ENCODE results near the gene CDK1. TPM values are rescaled to one million over a fixed set of nuclear protein-coding genes. Genes with fewer than 3 reads are reported as not detected.

CDK1 gene
- total RNA-seq, 1 experiment from 2014 or later = 78.9 TPM

DNA sequence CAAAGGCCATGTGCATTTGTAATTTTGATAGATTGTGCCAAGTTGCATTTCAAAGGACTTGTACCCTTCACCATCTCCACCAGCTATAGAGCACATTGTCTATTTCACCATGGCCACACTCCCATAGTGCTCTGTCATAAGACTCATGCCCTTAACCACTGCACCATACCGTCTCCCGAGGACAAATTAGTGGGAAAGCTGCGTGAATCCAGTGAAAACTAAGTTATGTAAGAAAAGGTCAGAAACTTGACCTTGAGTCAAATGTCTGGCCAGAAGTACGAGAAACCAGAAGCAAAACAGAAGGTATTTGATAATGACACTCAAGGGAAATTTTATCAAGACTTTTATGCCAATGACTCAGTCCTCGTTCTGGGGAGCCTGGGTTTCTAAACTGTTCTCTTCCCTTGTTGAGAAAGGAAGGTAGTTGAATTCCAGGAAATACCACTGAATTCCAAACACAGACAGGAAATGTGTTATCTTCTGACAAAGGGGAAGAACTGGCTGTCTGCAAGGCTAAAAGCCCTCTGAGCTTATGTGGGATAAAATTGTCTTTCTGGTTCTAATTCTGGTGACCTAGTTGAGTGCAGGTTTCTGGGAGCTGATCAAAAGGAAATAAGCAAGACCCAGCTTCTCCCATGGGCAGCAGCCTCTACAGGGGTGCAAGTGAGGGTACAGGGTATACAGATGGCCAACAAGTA is 49.7 kb downstream of the CDK1 start:
- Histone ChIP-seq H3K56ac (ENCODE audit: insufficient read length, low read depth, low read length) (no peak overlapping the region), H3K79me2 (ENCODE audit: insufficient read depth, low read length) (no peaks in the 10 kb centered on the region), H3K23me2 (ENCODE audit: insufficient read length, low read depth, low read length, poor library complexity, severe bottlenecking) (no peaks in the 10 kb centered on the region), H4K91ac (ENCODE audit: insufficient read length, low read depth, low read length) (no peak overlapping the region), H3T11ph (ENCODE audit: low read length) (no peak overlapping the region), H3K14ac (ENCODE audit: insufficient read depth, low read length) (no peak overlapping the region), H3K27me3 (ENCODE audit: insufficient read depth, low read length) (no peaks in the 10 kb centered on the region), H3K4ac (ENCODE audit: low read depth, low read length) (no peak overlapping the region), H3K4me1 (ENCODE audit: insufficient read depth, low read length) (no peaks in the 10 kb centered on the region; the same call in 1 of the 2 replicates), H2BK120ac (ENCODE audit: low read depth, low read length, poor library complexity, severe bottlenecking) (no peak overlapping the region), H2BK12ac (ENCODE audit: insufficient read length, low read depth, low read length) (peak overlapping the region; percentile 45), H2AK5ac (ENCODE audit: insufficient read length, low read length) (no peak overlapping the region), H3K4me2 (ENCODE audit: insufficient read depth, insufficient read length, low read length) (no peak overlapping the region), H2AFZ (ENCODE audit: low read length) (no peak overlapping the region), H2BK5ac (ENCODE audit: insufficient read length, low read length) (no peak overlapping the region), H3K27ac (ENCODE audit: insufficient read length, low read depth, low read length) (no peak overlapping the region), H3K79me1 (ENCODE audit: insufficient read depth, low read depth, low read length, poor library complexity, severe bottlenecking) (no peaks in the 10 kb centered on the region), H3K9ac (ENCODE audit: extremely low read depth, insufficient read length, low read length) (no peak overlapping the region), H4K20me1 (ENCODE audit: control insufficient read depth, insufficient read depth, insufficient read length) (no peaks in the 10 kb centered on the region), H2BK15ac (ENCODE audit: low read depth, low read length) (0 out of 2 replicates have a peak overlapping the region, but pooled peaks have one; percentile 91), H2BK20ac (ENCODE audit: low read depth, low read length, poor library complexity, severe bottlenecking) (no peak overlapping the region), H3K18ac (ENCODE audit: insufficient read length, low read depth, low read length) (no peak overlapping the region), H3K23ac (ENCODE audit: insufficient read length, low read depth, low read length) (no peak overlapping the region), H3K9me3 (ENCODE audit: control insufficient read depth, low read depth, low read length) (no peaks in the 10 kb centered on the region), H4K8ac (replicated peaks; ENCODE audit: insufficient read length, low read depth, low read length) (no peak overlapping the region), H4K5ac (ENCODE audit: insufficient read length, low read depth, low read length) (no peak overlapping the region)
- Mint-ChIP-seq H3K27ac (peak overlapping the region in 1 of 3 experiments; percentile 26; a peak in 1 of 7 replicates), H3K4me1 (peaks cover 0 to 8% of the 10 kb centered on the region in 2 experiments; a peak in 3 of 4 replicates), H3K36me3 (ENCODE audit: insufficient read depth in 1 of 3, low read depth in 3 of 3) (no peaks in the 10 kb centered on the region), H3K27me3 (ENCODE audit: low read depth) (no peaks in the 10 kb centered on the region), H3K4me3 (no peak overlapping the region), H3K9me3 (no peaks in the 10 kb centered on the region)
- WGBS (ENCODE audit: extremely low coverage, insufficient read length, low lambda C conversion rate) = no CpG with 5 or more reads among the region's 5 CpGs
- DNase-seq = no peak
- no peak for TF ChIP-seq CTCF (conservative IDR thresholded peaks at IDR 0.05)
